GM19099 (cell line): Measurements from ENCODE around the gene POLR3E.

Experiments used
- POLR2A ChIP-seq: IDR thresholded peaks from 3 replicates; pipeline ENCODE4 v1.6.1; 2011; ENCODE audit warnings: low read depth; ENCODE audit not compliant: insufficient read length; ENCODE audit errors: extremely low read depth

Gene POLR3E

GRCh38 chr16:22297114-22297870 is at the start of gene POLR3E:
POLR3E (plus strand) TSS chr16:22297409; CDS start chr16:22302969, 5,560 bp downstream.
- TF ChIP-seq POLR2A: peak; percentile 71

GRCh38 chr16:22250522-22250921 is 46.7 kb upstream of the POLR3E start:
- no peak for TF ChIP-seq POLR2A

GRCh38 chr16:22252317-22252716 is 44.9 kb upstream of the POLR3E start:
- TF ChIP-seq POLR2A: no peak

- TF ChIP-seq POLR2A: no peak
Observed at GRCh38 chr16:22253272-22253671, 43.9 kb upstream of the POLR3E start.

GRCh38 chr16:22255335-22255734 is 41.9 kb upstream of the POLR3E start:
- TF ChIP-seq POLR2A: no peak

- TF ChIP-seq POLR2A: no peak
Observed at GRCh38 chr16:22257440-22257839, 39.8 kb upstream of the POLR3E start.

GRCh38 chr16:22260490-22260889 is 36.7 kb upstream of the POLR3E start:
- no peak for TF ChIP-seq POLR2A

- no peak for TF ChIP-seq POLR2A
Observed at GRCh38 chr16:22262460-22262859, 34.7 kb upstream of the POLR3E start.

GRCh38 chr16:22264786-22265185 is 32.4 kb upstream of the POLR3E start:
- no peak for TF ChIP-seq POLR2A

GRCh38 chr16:22265351-22265750 is 31.9 kb upstream of the POLR3E start:
- TF ChIP-seq POLR2A: no peak

GRCh38 chr16:22266546-22266945 is 30.7 kb upstream of the POLR3E start:
- TF ChIP-seq POLR2A: no peak

GRCh38 chr16:22267764-22268163 is 29.4 kb upstream of the POLR3E start:
- TF ChIP-seq POLR2A: no peak

GRCh38 chr16:22270525-22270924 is 26.7 kb upstream of the POLR3E start:
- no peak for TF ChIP-seq POLR2A

- no peak for TF ChIP-seq POLR2A
Observed at GRCh38 chr16:22272870-22273650, 24.1 kb upstream of the POLR3E start.

- no peak for TF ChIP-seq POLR2A
Observed at GRCh38 chr16:22274916-22275315, 22.3 kb upstream of the POLR3E start.

GRCh38 chr16:22278441-22279230 is 18.6 kb upstream of the POLR3E start:
- no peak for TF ChIP-seq POLR2A

GRCh38 chr16:22282254-22282892 is 14.8 kb upstream of the POLR3E start:
- TF ChIP-seq POLR2A: no peak
